MCF 10A (cell line): ENCODE data around the gene CBR3. TPM values are rescaled to one million over a fixed set of nuclear protein-coding genes. Genes with fewer than 3 reads are reported as not detected.

ENCODE experiments used
- BruUV-seq: library from RNA; stranded (reverse); fragments of 400-500 nt; replicated peaks from 2 replicates; lab custom pipeline; 2021; lab: Mats Ljungman, UMichigan
- CTCF ChIA-PET: fragments of 300-600 bp; sonication (Branson Sonifier 250); formaldehyde crosslinking; extraction: SDS; loops from one replicate; lab custom pipeline; 2021; ENCODE audit warnings: antibody characterized with exemption, inconsistent platforms; lab: Yijun Ruan, JAX
- POLR2A ChIA-PET: fragments of 300-600, 350-650 bp; sonication (Branson Sonifier 250); formaldehyde crosslinking; extraction: SDS; loops from one replicate; lab custom pipeline; 2020; ENCODE audit warnings: antibody characterized with exemption, inconsistent platforms; lab: Yijun Ruan, JAX
- DNase-seq: peaks from one replicate; pipeline ENCODE4 v3.0.0-alpha.2; 2018; ENCODE audit not compliant: unreplicated experiment
- H3K27ac Mint-ChIP-seq: one replicate; pipeline ENCODE4 v1.8.0; 2022; ENCODE audit warnings: mild to moderate bottlenecking, low read depth, mixed read lengths; ENCODE audit not compliant: unreplicated experiment
- H3K27me3 Mint-ChIP-seq: one replicate; pipeline ENCODE4 v1.8.0; 2022; ENCODE audit warnings: mixed read lengths; ENCODE audit not compliant: insufficient read depth, unreplicated experiment
- H3K36me3 Mint-ChIP-seq: one replicate; pipeline ENCODE4 v1.8.0; 2022; ENCODE audit warnings: mild to moderate bottlenecking, moderate library complexity, mixed read lengths; ENCODE audit not compliant: insufficient read depth, unreplicated experiment
- H3K4me1 Mint-ChIP-seq: one replicate; pipeline ENCODE4 v1.8.0; 2022; ENCODE audit warnings: mixed read lengths; ENCODE audit not compliant: insufficient read depth, unreplicated experiment
- H3K4me3 Mint-ChIP-seq: one replicate; pipeline ENCODE4 v1.8.0; 2022; ENCODE audit warnings: mild to moderate bottlenecking, moderate library complexity, mixed read lengths; ENCODE audit not compliant: unreplicated experiment
- H3K9me3 Mint-ChIP-seq: one replicate; pipeline ENCODE4 v1.8.0; 2022; ENCODE audit warnings: mixed read lengths; ENCODE audit not compliant: unreplicated experiment
- CTCF ChIP-seq: fragments of 200-600 bp; IDR thresholded peaks from one replicate; pipeline ENCODE4 v1.8.0; 2022; ENCODE audit warnings: antibody characterized with exemption, mild to moderate bottlenecking; ENCODE audit not compliant: unreplicated experiment
- intact Hi-C: fragments of 100-400 bp; cut with micrococcal nuclease; formaldehyde crosslinking; loops from 2 replicates; pipeline ENCODE4 v1.14.1; 2022
- total RNA-seq: library from RNA; stranded (reverse); gene quantifications from 2 replicates; pipeline ENCODE4 v1.2.3, GENCODE V29; 2022

The CBR3 gene
- total RNA-seq, 1 experiment from 2014 or later, result 1.8 TPM

- H3K4me3 Mint-ChIP-seq, result no peak overlapping the region
- ChIA-PET CTCF (interaction anchor here (0.8 to 2.6 kb wide), 3 partner anchors 15 to 51 kb away, joined by 3 to 15 read pairs (median 3); no protein-coding TSS in a partner anchor), POLR2A (interaction anchor here (1.2 to 1.6 kb wide), 2 partner anchors 44 to 50 kb away, joined by 4 to 7 read pairs; no protein-coding TSS in a partner anchor)
- TF ChIP-seq CTCF, result no peak
- intact Hi-C loops, result no loop called here
- H3K9me3 Mint-ChIP-seq, result no peaks in the 10 kb centered on the region
- H3K36me3 Mint-ChIP-seq, result no peaks in the 10 kb centered on the region
- peak; percentile 61 for DNase-seq
- no peak overlapping the region for H3K27ac Mint-ChIP-seq
- H3K27me3 Mint-ChIP-seq, result no peaks in the 10 kb centered on the region
- BruUV-seq, result no TSS peak
- peaks cover 12% of the 10 kb centered on the region for H3K4me1 Mint-ChIP-seq
These were observed 24.6 kb downstream of the CBR3 start for GRCh38 chr21:36159356-36159921.

GRCh38 chr21:36160850-36161178, 25.9 kb downstream of the CBR3 start:
- H3K9me3 Mint-ChIP-seq, result no peaks in the 10 kb centered on the region
- no peak for TF ChIP-seq CTCF
- no TSS peak for BruUV-seq
- no peaks in the 10 kb centered on the region for H3K27me3 Mint-ChIP-seq
- POLR2A ChIA-PET, result no interaction called here
- H3K4me3 Mint-ChIP-seq, result no peak overlapping the region
- H3K27ac Mint-ChIP-seq, result no peak overlapping the region
- intact Hi-C loops, result no loop called here
- CTCF ChIA-PET, result no interaction called here
- peaks cover 12% of the 10 kb centered on the region for H3K4me1 Mint-ChIP-seq
- no peaks in the 10 kb centered on the region for H3K36me3 Mint-ChIP-seq
- no peak for DNase-seq

GRCh38 chr21:36162631-36163030, 27.8 kb downstream of the CBR3 start:
- Mint-ChIP-seq H3K4me1 (peaks cover 12% of the 10 kb centered on the region), H3K27me3 (no peaks in the 10 kb centered on the region), H3K27ac (no peak overlapping the region), H3K4me3 (no peak overlapping the region), H3K36me3 (no peaks in the 10 kb centered on the region), H3K9me3 (no peaks in the 10 kb centered on the region)
- BruUV-seq, result no TSS peak
- intact Hi-C loops, result no loop called here
- TF ChIP-seq CTCF, result no peak
- DNase-seq, result no peak
- ChIA-PET POLR2A (interaction anchor here (0.5 to 1.1 kb wide), 2 partner anchors 99 to 159 kb away, joined by 3 to 4 read pairs; no protein-coding TSS in a partner anchor), CTCF (interaction anchor here (0.6 to 1.5 kb wide), 3 partner anchors 47 to 1452 kb away, joined by 3 to 4 read pairs (median 3); no protein-coding TSS in a partner anchor)

- ChIA-PET POLR2A (interaction anchor here (0.6 to 1.3 kb wide), 3 partner anchors 16 to 157 kb away, joined by 4 read pairs; partner anchors contain the start of gene MORC3), CTCF (interaction anchor here (0.5 to 1.5 kb wide), 4 partner anchors 9 to 159 kb away, joined by 3 to 4 read pairs (median 4); no protein-coding TSS in a partner anchor)
- H3K27ac Mint-ChIP-seq, result no peak overlapping the region
- H3K27me3 Mint-ChIP-seq, result no peaks in the 10 kb centered on the region
- BruUV-seq, result no TSS peak
- no peak overlapping the region for H3K4me3 Mint-ChIP-seq
- peaks cover 12% of the 10 kb centered on the region for H3K4me1 Mint-ChIP-seq
- H3K9me3 Mint-ChIP-seq, result no peaks in the 10 kb centered on the region
- no peak for DNase-seq
- no peak for TF ChIP-seq CTCF
- intact Hi-C loops, result no loop called here
- H3K36me3 Mint-ChIP-seq, result no peaks in the 10 kb centered on the region
These were observed 29.2 kb downstream of the CBR3 start for GRCh38 chr21:36163750-36164741.
